Kidney (tissue), 14 donors: Measurements from ENCODE around the gene CDKN2AIPNL. TPM values are rescaled to one million over a fixed set of nuclear protein-coding genes. Genes with fewer than 3 reads are reported as not detected.

Experiments
- DNase-seq, 5 donors: peaks; one replicate each; pipeline ENCODE4 v3.0.0-alpha.2; 2013 to 2020
- FAIRE-seq: peaks from 2 replicates; lab custom pipeline; 2012; peaks lifted over from hg19 to GRCh38; lab: Jason Lieb, UNC
- H3K27ac ChIP-seq, 2 donors: one replicate each; pipeline ENCODE4 v1.7.0; 2013; ENCODE audit warnings: low read depth in 2 of 2, low read length in 2 of 2, inconsistent platforms in 1 of 2
- H3K27me3 ChIP-seq: one replicate; pipeline ENCODE4 v1.7.1; 2013; ENCODE audit warnings: low read length, inconsistent platforms; ENCODE audit not compliant: control insufficient read depth, insufficient read depth
- H3K36me3 ChIP-seq, 3 donors: one replicate each; pipeline versions ENCODE4 v1.7.0 to v1.7.1; 2013; ENCODE audit warnings: low read length in 3 of 3, control low read depth in 1 of 3, inconsistent platforms in 1 of 3; ENCODE audit not compliant: insufficient read depth in 3 of 3, control insufficient read depth in 2 of 3
- H3K4me1 ChIP-seq, 3 donors: one replicate each; pipeline versions ENCODE4 v1.7.0 to v1.7.1; 2013; ENCODE audit warnings: low read length in 3 of 3, inconsistent platforms in 1 of 3, low read depth in 1 of 3; ENCODE audit not compliant: control insufficient read depth in 2 of 3, insufficient read depth in 2 of 3
- H3K4me3 ChIP-seq, 3 donors: one replicate each; pipeline versions ENCODE4 v1.7.0 to v1.8.1; 2013; ENCODE audit warnings: low read length in 3 of 3, control low read depth in 1 of 3, inconsistent platforms in 1 of 3
- H3K9ac ChIP-seq, 3 donors: one replicate each; pipeline versions ENCODE4 v1.7.0 to v1.7.1; 2013; ENCODE audit warnings: low read length in 3 of 3, control low read depth in 1 of 3, inconsistent platforms in 1 of 3
- H3K9me3 ChIP-seq, 3 donors: one replicate each; pipeline versions ENCODE4 v1.7.0 to v1.7.1; 2013; ENCODE audit warnings: low read length in 3 of 3, control low read depth in 1 of 3, inconsistent platforms in 1 of 3; ENCODE audit not compliant: control insufficient read depth in 2 of 3, insufficient read depth in 1 of 3
- intact Hi-C: fragments of 100-400 bp; cut with DNase I; formaldehyde crosslinking; loops from one replicate; pipeline ENCODE4 v1.11.1; 2022
- polyA plus RNA-seq: library from polyadenylated mRNA; stranded (reverse); fragments of 350-450 nt; fragmentation: Illumina TruSeq; extraction: RNeasy Lipid Tissue Mini Kit (QIAGEN cat#74804); gene quantifications from one replicate; pipeline ENCODE4 v1.2.3, GENCODE V29; 2014; ENCODE audit warnings: low read depth, low replicate concordance; ENCODE audit not compliant: insufficient read depth
- total RNA-seq: library from RNA; stranded (reverse); fragmentation: NEBNext Ultra II Directional; extraction: Animal tissue kit (Norgen Biotek cat#: 25700); gene quantifications from one replicate; pipeline ENCODE4 v1.2.1, GENCODE V29; 2021
- TF ChIP-seq, protein P1 (sequence below): IDR thresholded peaks from 3 replicates; pipeline ENCODE4 v1.5.1; 2012; ENCODE audit warnings: mild to moderate bottlenecking, moderate library complexity, borderline replicate concordance; ENCODE audit not compliant: insufficient read depth; ENCODE audit errors: extremely low read depth
- donor health status: control.
- donor health status: control.
- donor health status: control.
- donor health status: control.
- donor health status: control.
- donor health status: DM: yes; HTN: yes; CAD: no.
- donor health status: Normal renal cell carcinoma (clear cell type).

CDKN2AIPNL gene
- total and polyA plus RNA-seq, 2 donors from 2014 or later, result 19.0 to 38.2 TPM

GRCh38 chr5:134394932-134395331, 16.7 kb downstream of the CDKN2AIPNL start:
- TF ChIP-seq, protein P1, sequence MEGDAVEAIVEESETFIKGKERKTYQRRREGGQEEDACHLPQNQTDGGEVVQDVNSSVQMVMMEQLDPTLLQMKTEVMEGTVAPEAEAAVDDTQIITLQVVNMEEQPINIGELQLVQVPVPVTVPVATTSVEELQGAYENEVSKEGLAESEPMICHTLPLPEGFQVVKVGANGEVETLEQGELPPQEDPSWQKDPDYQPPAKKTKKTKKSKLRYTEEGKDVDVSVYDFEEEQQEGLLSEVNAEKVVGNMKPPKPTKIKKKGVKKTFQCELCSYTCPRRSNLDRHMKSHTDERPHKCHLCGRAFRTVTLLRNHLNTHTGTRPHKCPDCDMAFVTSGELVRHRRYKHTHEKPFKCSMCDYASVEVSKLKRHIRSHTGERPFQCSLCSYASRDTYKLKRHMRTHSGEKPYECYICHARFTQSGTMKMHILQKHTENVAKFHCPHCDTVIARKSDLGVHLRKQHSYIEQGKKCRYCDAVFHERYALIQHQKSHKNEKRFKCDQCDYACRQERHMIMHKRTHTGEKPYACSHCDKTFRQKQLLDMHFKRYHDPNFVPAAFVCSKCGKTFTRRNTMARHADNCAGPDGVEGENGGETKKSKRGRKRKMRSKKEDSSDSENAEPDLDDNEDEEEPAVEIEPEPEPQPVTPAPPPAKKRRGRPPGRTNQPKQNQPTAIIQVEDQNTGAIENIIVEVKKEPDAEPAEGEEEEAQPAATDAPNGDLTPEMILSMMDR, result no peak
- intact Hi-C loops, result no loop called here
- H3K4me1 ChIP-seq, result no peaks in the 10 kb centered on the region
- peaks cover 13 to 45% (median 18%) of the 10 kb centered on the region in 3 donors for H3K36me3 ChIP-seq
- no peak for DNase-seq
- no peaks in the 10 kb centered on the region for H3K27me3 ChIP-seq
- H3K4me3 ChIP-seq, result no peak overlapping the region
- H3K27ac ChIP-seq, result no peak overlapping the region
- no peaks in the 10 kb centered on the region for H3K9me3 ChIP-seq
- no peak overlapping the region for H3K9ac ChIP-seq
- no peak for FAIRE-seq

- Histone ChIP-seq H3K4me1 (no peaks in the 10 kb centered on the region), H3K9ac (no peak overlapping the region), H3K36me3 (peaks cover 15 to 55% (median 21%) of the 10 kb centered on the region in 3 donors), H3K4me3 (no peak overlapping the region), H3K27me3 (no peaks in the 10 kb centered on the region), H3K27ac (no peak overlapping the region), H3K9me3 (no peaks in the 10 kb centered on the region)
- DNase-seq (no peak), FAIRE-seq (no peak)
- intact Hi-C loops, result no loop called here
- TF ChIP-seq, protein P1, result no peak
Observed at GRCh38 chr5:134392301-134392700, 19.4 kb downstream of the CDKN2AIPNL start.

GRCh38 chr5:134387443-134387842, 24.2 kb downstream of the CDKN2AIPNL start:
- DNase-seq (no peak), FAIRE-seq (no peak)
- H3K36me3 ChIP-seq, result peaks cover 14 to 51% (median 23%) of the 10 kb centered on the region in 3 donors
- H3K9ac ChIP-seq, result no peak overlapping the region
- no peaks in the 10 kb centered on the region for H3K9me3 ChIP-seq
- intact Hi-C loops, result no loop called here
- H3K27ac ChIP-seq, result no peak overlapping the region
- no peak overlapping the region for H3K4me3 ChIP-seq
- no peaks in the 10 kb centered on the region for H3K4me1 ChIP-seq
- TF ChIP-seq, protein P1, result no peak
- H3K27me3 ChIP-seq, result no peaks in the 10 kb centered on the region
